HG02623 (cell line): ENCODE measurements around the gene SNX12.

Source experiments
- ATAC-seq: cut with Tn5 transposase; IDR thresholded peaks from one replicate; pipeline ENCODE4 v1.9.1; 2021; ENCODE audit warnings: moderate library complexity; ENCODE audit not compliant: unreplicated experiment

Gene SNX12

GRCh38 chrX:71068044-71068918, at the start of gene SNX12:
TSS of gene SNX12 (minus strand) at chrX:71068334. CDS start at chrX:71068306, 28 bp downstream.
- ATAC-seq, result peak; percentile 97

GRCh38 chrX:71117358-71117757, 49.2 kb upstream of the SNX12 start:
- no peak for ATAC-seq

GRCh38 chrX:71111921-71112431, 43.8 kb upstream of the SNX12 start:
- ATAC-seq, result peak; percentile 16

GRCh38 chrX:71111141-71111843, 43.2 kb upstream of the SNX12 start, which contains the start of gene IL2RG:
TSS of gene IL2RG (minus strand) at chrX:71111577. CDS start at chrX:71111539, 38 bp downstream.
- peak; percentile 89 for ATAC-seq

- no peak for ATAC-seq
These were observed 40.9 kb upstream of the SNX12 start for GRCh38 chrX:71109051-71109450.

GRCh38 chrX:71107762-71108360, 39.7 kb upstream of the SNX12 start:
- no peak for ATAC-seq

- ATAC-seq, result no peak
These were observed 39.1 kb upstream of the SNX12 start for GRCh38 chrX:71107245-71107644.

- no peak for ATAC-seq
These were observed 38.3 kb upstream of the SNX12 start, which contains the start of gene CXorf65 for GRCh38 chrX:71106427-71106826. TSS of gene CXorf65 (minus strand) at chrX:71106740. CDS start at chrX:71106556, 184 bp downstream.

GRCh38 chrX:71105628-71106027, 37.5 kb upstream of the SNX12 start:
- no peak for ATAC-seq

- ATAC-seq, result no peak
These were observed 35.2 kb upstream of the SNX12 start for GRCh38 chrX:71103110-71103983.

- ATAC-seq, result no peak
These were observed 34.2 kb upstream of the SNX12 start for GRCh38 chrX:71102292-71102691.

GRCh38 chrX:71100581-71101505, 32.7 kb upstream of the SNX12 start:
- ATAC-seq, result no peak

GRCh38 chrX:71099736-71100135, 31.6 kb upstream of the SNX12 start:
- no peak for ATAC-seq

GRCh38 chrX:71098951-71099506, 30.9 kb upstream of the SNX12 start:
- no peak for ATAC-seq

- ATAC-seq, result no peak
These were observed 30.2 kb upstream of the SNX12 start for GRCh38 chrX:71098302-71098701.

GRCh38 chrX:71096760-71097032, 28.6 kb upstream of the SNX12 start:
- ATAC-seq, result no peak

GRCh38 chrX:71095981-71096759, 28.0 kb upstream of the SNX12 start:
- ATAC-seq, result no peak

GRCh38 chrX:71095555-71095980, 27.4 kb upstream of the SNX12 start, which contains the start of gene FOXO4:
TSS of gene FOXO4 (plus strand) at chrX:71095851. CDS start at chrX:71096529, 678 bp downstream.
- peak; percentile 93 for ATAC-seq
